Adipocyte (in vitro differentiated cells): ENCODE results near the gene PODN.

Experiments
- DNase-seq: peaks from one replicate; pipeline ENCODE4 v3.0.0-alpha.2; 2015; ENCODE audit warnings: low read depth
- H3K27me3 ChIP-seq: replicated peaks from 2 replicates; pipeline ENCODE4 v1.7.0; 2013; ENCODE audit warnings: mild to moderate bottlenecking, low read length, moderate library complexity; ENCODE audit not compliant: control insufficient read depth, insufficient read depth
- H3K36me3 ChIP-seq: 2 replicates; pipeline ENCODE4 v1.7.0; 2013; ENCODE audit warnings: low read length, mild to moderate bottlenecking, moderate library complexity; ENCODE audit not compliant: control insufficient read depth, insufficient read depth, severe bottlenecking
- H3K4me1 ChIP-seq: 2 replicates; pipeline ENCODE4 v1.7.0; 2013; ENCODE audit warnings: mild to moderate bottlenecking, low read length, moderate library complexity; ENCODE audit not compliant: control insufficient read depth, insufficient read depth
- H3K4me3 ChIP-seq: 2 replicates; pipeline ENCODE4 v1.7.0; 2013; ENCODE audit warnings: mild to moderate bottlenecking, low read length, moderate library complexity
- H3K9ac ChIP-seq: 2 replicates; pipeline ENCODE4 v1.7.0; 2013; ENCODE audit warnings: mild to moderate bottlenecking, low read length, moderate library complexity
- H3K9me3 ChIP-seq: 2 replicates; pipeline ENCODE4 v1.7.0; 2013; ENCODE audit warnings: mild to moderate bottlenecking, low read length, moderate library complexity; ENCODE audit not compliant: control insufficient read depth

PODN gene

GRCh38 chr1:53084589-53084971, 22.6 kb downstream of the PODN start:
- no peaks in the 10 kb centered on the region for H3K27me3 ChIP-seq
- H3K36me3 ChIP-seq = peaks cover 63% of the 10 kb centered on the region
- H3K4me3 ChIP-seq = no peak overlapping the region
- peaks cover 11% of the 10 kb centered on the region for H3K4me1 ChIP-seq
- no peaks in the 10 kb centered on the region for H3K9me3 ChIP-seq
- DNase-seq = no peak
- no peak overlapping the region for H3K9ac ChIP-seq

- DNase-seq = no peak
- no peak overlapping the region for H3K9ac ChIP-seq
- peaks cover 17% of the 10 kb centered on the region for H3K4me1 ChIP-seq
- no peaks in the 10 kb centered on the region for H3K9me3 ChIP-seq
- H3K27me3 ChIP-seq = no peaks in the 10 kb centered on the region
- H3K36me3 ChIP-seq = peaks cover 57% of the 10 kb centered on the region
- no peak overlapping the region for H3K4me3 ChIP-seq
These were observed 23.4 kb downstream of the PODN start for GRCh38 chr1:53085405-53085804.

GRCh38 chr1:53086491-53087070, 24.6 kb downstream of the PODN start:
- H3K36me3 ChIP-seq = peaks cover 46% of the 10 kb centered on the region
- no peaks in the 10 kb centered on the region for H3K9me3 ChIP-seq
- peaks cover 29% of the 10 kb centered on the region for H3K4me1 ChIP-seq
- no peak overlapping the region for H3K4me3 ChIP-seq
- DNase-seq = peak; percentile 9
- H3K9ac ChIP-seq = no peak overlapping the region
- H3K27me3 ChIP-seq = no peaks in the 10 kb centered on the region

- H3K9ac ChIP-seq = no peak overlapping the region
- H3K4me3 ChIP-seq = no peak overlapping the region
- no peaks in the 10 kb centered on the region for H3K27me3 ChIP-seq
- no peak for DNase-seq
- H3K36me3 ChIP-seq = peaks cover 35% of the 10 kb centered on the region
- H3K9me3 ChIP-seq = no peaks in the 10 kb centered on the region
- peaks cover 31% of the 10 kb centered on the region for H3K4me1 ChIP-seq
These were observed 25.6 kb downstream of the PODN start for GRCh38 chr1:53087332-53088285.

- no peaks in the 10 kb centered on the region for H3K27me3 ChIP-seq
- no peak for DNase-seq
These were observed 26.7 kb downstream of the PODN start for GRCh38 chr1:53088616-53089300.

GRCh38 chr1:53089478-53090226, 27.6 kb downstream of the PODN start:
- no peak overlapping the region for H3K4me3 ChIP-seq
- DNase-seq = peak; percentile 52
- H3K9me3 ChIP-seq = no peaks in the 10 kb centered on the region
- H3K36me3 ChIP-seq = peaks cover 17% of the 10 kb centered on the region
- H3K9ac ChIP-seq = peak overlapping the region; percentile 35
- H3K27me3 ChIP-seq = no peaks in the 10 kb centered on the region
- peaks cover 31% of the 10 kb centered on the region for H3K4me1 ChIP-seq

More at GRCh38 chr1:53088616-53089300, 26.7 kb downstream of the PODN start:
- Histone ChIP-seq H3K4me3 (no peak overlapping the region), H3K4me1 (peaks cover 31% of the 10 kb centered on the region), H3K36me3 (peaks cover 26% of the 10 kb centered on the region), H3K9ac (peak overlapping the region; percentile 37), H3K9me3 (no peaks in the 10 kb centered on the region)

- no peaks in the 10 kb centered on the region for H3K27me3 ChIP-seq
- peaks cover 12% of the 10 kb centered on the region for H3K36me3 ChIP-seq
- peaks cover 31% of the 10 kb centered on the region for H3K4me1 ChIP-seq
- DNase-seq = no peak
- peak overlapping the region; percentile 11 for H3K4me3 ChIP-seq
- H3K9ac ChIP-seq = peak overlapping the region; percentile 35
- H3K9me3 ChIP-seq = no peaks in the 10 kb centered on the region
These were observed 28.5 kb downstream of the PODN start for GRCh38 chr1:53090227-53091147.

GRCh38 chr1:53091841-53092645, 30.0 kb downstream of the PODN start:
- peaks cover 31% of the 10 kb centered on the region for H3K4me1 ChIP-seq
- H3K36me3 ChIP-seq = peaks cover under 1% of the 10 kb centered on the region
- no peak for DNase-seq

GRCh38 chr1:53092659-53093450, 30.8 kb downstream of the PODN start:
- H3K27me3 ChIP-seq = no peaks in the 10 kb centered on the region
- no peak overlapping the region for H3K9ac ChIP-seq
- no peak overlapping the region for H3K4me3 ChIP-seq
- no peaks in the 10 kb centered on the region for H3K9me3 ChIP-seq
- DNase-seq = no peak
- no peaks in the 10 kb centered on the region for H3K36me3 ChIP-seq
- H3K4me1 ChIP-seq = peaks cover 31% of the 10 kb centered on the region

More at GRCh38 chr1:53091841-53092645, 30.0 kb downstream of the PODN start:
- Histone ChIP-seq H3K4me3 (no peak overlapping the region), H3K9me3 (no peaks in the 10 kb centered on the region), H3K27me3 (no peaks in the 10 kb centered on the region), H3K9ac (no peak overlapping the region)
